ENCODE results near the gene LRRK1.
A peak's percentile ranks its signal among the peaks of the same experiment; 100 is the strongest.

LRRK1 gene

GRCh38 chr15:100973351-100974111 lies 54.4 kb downstream of the LRRK1 start:
- no peak for DNase-seq
- peaks cover 0 to 15% of the 10 kb centered on the region in 2 donors for H3K27me3 ChIP-seq
- H3K4me1 ChIP-seq = peaks cover 0 to 11% (median 10%) of the 10 kb centered on the region in 4 donors
- no peak for TF ChIP-seq CTCF (IDR thresholded peaks at IDR 0.05)
- intact Hi-C loops (cut with DNase I; ENCODE audit: low total_unique reads) = no loop called here
- no peaks in the 10 kb centered on the region for H3K36me3 ChIP-seq
- no peaks in the 10 kb centered on the region for H3K9me3 ChIP-seq
- H3K4me3 ChIP-seq = peak overlapping the region in 1 of 2 donors; percentile 11
- no peak overlapping the region for H3K27ac ChIP-seq

GRCh38 chr15:100975043-100975442 lies 55.9 kb downstream of the LRRK1 start:
- Histone ChIP-seq H3K9me3 (no peaks in the 10 kb centered on the region), H3K27me3 (peaks cover 0 to 15% of the 10 kb centered on the region in 2 donors), H3K4me1 (peaks cover 0 to 11% (median 10%) of the 10 kb centered on the region in 4 donors), H3K36me3 (no peaks in the 10 kb centered on the region), H3K27ac (no peak overlapping the region), H3K4me3 (no peak overlapping the region)
- intact Hi-C loops (cut with DNase I; ENCODE audit: low total_unique reads) = no loop called here
- no peak for TF ChIP-seq CTCF (IDR thresholded peaks at IDR 0.05)
- no peak for DNase-seq

GRCh38 chr15:100980410-100981046 lies 61.4 kb downstream of the LRRK1 start:
- H3K9me3 ChIP-seq = no peaks in the 10 kb centered on the region
- intact Hi-C loops (cut with DNase I; ENCODE audit: low total_unique reads) = no loop called here
- peaks cover 0 to 5% (median 0%) of the 10 kb centered on the region in 3 donors for H3K36me3 ChIP-seq
- H3K27ac ChIP-seq = no peak overlapping the region
- no peaks in the 10 kb centered on the region for H3K4me1 ChIP-seq
- TF ChIP-seq CTCF (IDR thresholded peaks at IDR 0.05) = no peak
- H3K27me3 ChIP-seq = no peaks in the 10 kb centered on the region
- H3K4me3 ChIP-seq = no peak overlapping the region
- DNase-seq = no peak

GRCh38 chr15:100981086-100981485 lies 61.9 kb downstream of the LRRK1 start:
- no peaks in the 10 kb centered on the region for H3K9me3 ChIP-seq
- intact Hi-C loops (cut with DNase I; ENCODE audit: low total_unique reads) = no loop called here

GRCh38 chr15:100983221-100983620 lies 64.1 kb downstream of the LRRK1 start:
- H3K27ac ChIP-seq = no peak overlapping the region
- H3K36me3 ChIP-seq = peaks cover 0 to 6% (median 3%) of the 10 kb centered on the region in 3 donors
- H3K27me3 ChIP-seq = no peaks in the 10 kb centered on the region
- no peaks in the 10 kb centered on the region for H3K4me1 ChIP-seq
- H3K4me3 ChIP-seq = no peak overlapping the region
- H3K9me3 ChIP-seq = no peaks in the 10 kb centered on the region
- no peak for TF ChIP-seq CTCF (IDR thresholded peaks at IDR 0.05)
- DNase-seq = no peak
- intact Hi-C loops (cut with DNase I; ENCODE audit: low total_unique reads) = no loop called here

More at GRCh38 chr15:100981086-100981485, 61.9 kb downstream of the LRRK1 start:
- H3K4me1 ChIP-seq = no peaks in the 10 kb centered on the region
- H3K27ac ChIP-seq = no peak overlapping the region
- DNase-seq = no peak
- H3K27me3 ChIP-seq = no peaks in the 10 kb centered on the region
- H3K4me3 ChIP-seq = no peak overlapping the region
- TF ChIP-seq CTCF (IDR thresholded peaks at IDR 0.05) = no peak
- H3K36me3 ChIP-seq = peaks cover 0 to 5% (median 0%) of the 10 kb centered on the region in 3 donors

Data from tibial artery (tissue), 4 donors.